ENCODE data around the gene HSF2BP.

HSF2BP gene

GRCh38 chr21:43659136-43660000, at the start of gene HSF2BP, which contains the start of gene RRP1B:
Gene HSF2BP, minus strand, starts transcription at chr21:43659488. Its CDS starts 1,392 bp downstream, at chr21:43658096.
Gene RRP1B, plus strand, starts transcription at chr21:43659560. Its CDS starts 105 bp downstream, at chr21:43659665.
- TF ChIP-seq EP300 (IDR thresholded peaks at IDR 0.05; ENCODE audit: borderline replicate concordance) (peak; percentile 41; the same call in 1 of the 2 replicates), CEBPB (IDR thresholded peaks at IDR 0.05) (no peak; the same call in 1 of the 2 replicates), EGR1 (IDR thresholded peaks at IDR 0.05) (no peak), REST (IDR thresholded peaks at IDR 0.05; ENCODE audit: low read depth) (no peak), TAF1 (IDR thresholded peaks at IDR 0.05; ENCODE audit: low read depth) (peak; percentile 77), MAX (IDR thresholded peaks at IDR 0.05) (peak; percentile 100), USF1 (IDR thresholded peaks at IDR 0.05) (peak; percentile 67), TEAD4 (IDR thresholded peaks at IDR 0.05) (0 out of 2 replicates have a peak, but pooled peaks have one; percentile 29), RAD21 (IDR thresholded peaks at IDR 0.05; ENCODE audit: low read depth) (no peak), CREB1 (IDR thresholded peaks at IDR 0.05; ENCODE audit: low read depth) (peak; percentile 89), NFIC (IDR thresholded peaks at IDR 0.05) (peak; percentile 53; the same call in 1 of the 2 replicates), YY1 (IDR thresholded peaks at IDR 0.05; ENCODE audit: low read depth) (peak; percentile 72)

GRCh38 chr21:43708745-43709381, 49.6 kb upstream of the HSF2BP start:
- TF ChIP-seq NFIC (IDR thresholded peaks at IDR 0.05), result peak; percentile 86
- TF ChIP-seq CREB1 (IDR thresholded peaks at IDR 0.05; ENCODE audit: low read depth), result no peak
- no peak for TF ChIP-seq CEBPB (IDR thresholded peaks at IDR 0.05)
- TF ChIP-seq TEAD4 (IDR thresholded peaks at IDR 0.05), result peak; percentile 85
- TF ChIP-seq ZBTB7A (IDR thresholded peaks at IDR 0.05; ENCODE audit: low read depth), result no peak
- TF ChIP-seq EGR1 (IDR thresholded peaks at IDR 0.05), result no peak
- TF ChIP-seq USF1 (IDR thresholded peaks at IDR 0.05), result no peak
- no peak for TF ChIP-seq TAF1 (IDR thresholded peaks at IDR 0.05; ENCODE audit: low read depth)
- TF ChIP-seq RAD21 (IDR thresholded peaks at IDR 0.05; ENCODE audit: low read depth), result no peak; the same call in 1 of the 2 replicates
- peak; percentile 75 for TF ChIP-seq FOXM1 (IDR thresholded peaks at IDR 0.05; ENCODE audit: borderline replicate concordance, low read depth)
- peak; percentile 92 for TF ChIP-seq EP300 (IDR thresholded peaks at IDR 0.05; ENCODE audit: borderline replicate concordance)
- 0 out of 2 replicates have a peak, but pooled peaks have one; percentile 33 for TF ChIP-seq YY1 (IDR thresholded peaks at IDR 0.05; ENCODE audit: low read depth)
- TF ChIP-seq REST (IDR thresholded peaks at IDR 0.05; ENCODE audit: low read depth), result no peak
- TF ChIP-seq MAX (IDR thresholded peaks at IDR 0.05), result peak; percentile 60; the same call in 1 of the 2 replicates
- TF ChIP-seq TCF12 (IDR thresholded peaks at IDR 0.05; ENCODE audit: low read depth), result peak; percentile 95

GRCh38 chr21:43707462-43707861, 48.2 kb upstream of the HSF2BP start:
- TF ChIP-seq RAD21 (IDR thresholded peaks at IDR 0.05; ENCODE audit: low read depth) (no peak), TAF1 (IDR thresholded peaks at IDR 0.05; ENCODE audit: low read depth) (no peak), REST (IDR thresholded peaks at IDR 0.05; ENCODE audit: low read depth) (no peak), ZBTB7A (IDR thresholded peaks at IDR 0.05; ENCODE audit: low read depth) (no peak), TCF12 (IDR thresholded peaks at IDR 0.05; ENCODE audit: low read depth) (no peak), USF1 (IDR thresholded peaks at IDR 0.05) (no peak), CREB1 (IDR thresholded peaks at IDR 0.05; ENCODE audit: low read depth) (no peak), YY1 (IDR thresholded peaks at IDR 0.05; ENCODE audit: low read depth) (no peak), CEBPB (IDR thresholded peaks at IDR 0.05) (no peak), EGR1 (IDR thresholded peaks at IDR 0.05) (no peak), EP300 (IDR thresholded peaks at IDR 0.05; ENCODE audit: borderline replicate concordance) (no peak), FOXM1 (IDR thresholded peaks at IDR 0.05; ENCODE audit: borderline replicate concordance, low read depth) (no peak)

Data from Ishikawa (cell line).